Right atrium auricular region (tissue), 2 donors: Measurements from ENCODE around the gene HSFX3. TPM values are rescaled to one million over a fixed set of nuclear protein-coding genes. Genes with fewer than 3 reads are reported as not detected.
"Not testable (repeated sequence)": the region's sequence is repeated elsewhere in the genome, so short reads cannot be mapped to it uniquely, and the experiment has no call there.

Experiments used
- DNase-seq: peaks from one replicate; pipeline ENCODE4 v3.0.0-alpha.2; 2019; ENCODE audit warnings: low spot score
- H3K27ac ChIP-seq, 2 donors: fragments of 200-600 bp; sonication (generic); 1 replicate in 1 of 2; 2 replicates in 1 of 2; pipeline ENCODE4 v1.5.1; 2016 to 2019
- H3K27me3 ChIP-seq, 2 donors: fragments of 200-600 bp; sonication (generic); one replicate each; pipeline versions ENCODE4 v1.5.1 to v1.6.0; 2017 to 2019
- H3K36me3 ChIP-seq: fragments of 200-600 bp; sonication (generic); one replicate; pipeline ENCODE4 v1.5.1; 2016
- H3K4me1 ChIP-seq, 2 donors: fragments of 200-600 bp; sonication (generic); one replicate each; pipeline versions ENCODE4 v1.5.1 to v1.6.0; 2017 to 2019
- H3K4me3 ChIP-seq, 2 donors: fragments of 200-600 bp; sonication (generic); 1 replicate in 1 of 2; 2 replicates in 1 of 2; pipeline ENCODE4 v1.5.1; 2017 to 2019; ENCODE audit warnings: mild to moderate bottlenecking in 1 of 2, moderate library complexity in 1 of 2
- H3K9me3 ChIP-seq, 2 donors: fragments of 200-600 bp; sonication (generic); one replicate each; pipeline ENCODE4 v1.5.1; 2019
- CTCF ChIP-seq, 2 donors: fragments of 200-600 bp; sonication (generic); IDR thresholded peaks; one replicate each; pipeline ENCODE4 v1.5.1; 2019; ENCODE audit warnings: antibody characterized with exemption in 2 of 2
- total RNA-seq, 2 donors: library from RNA; depleted of rRNA; stranded (reverse); fragments of >200 nt; gene quantifications; one replicate each; pipeline ENCODE4 v1.1.0, GENCODE V29; 2016

HSFX3 gene
- total RNA-seq, 2 donors from 2014 or later, result not detected

- no peaks in the 10 kb centered on the region for H3K36me3 ChIP-seq
- DNase-seq, result no peak
- H3K27me3 ChIP-seq, result no peaks in the 10 kb centered on the region
- no peaks in the 10 kb centered on the region for H3K4me1 ChIP-seq
- H3K9me3 ChIP-seq, result no peaks in the 10 kb centered on the region
- TF ChIP-seq CTCF (IDR thresholded peaks at IDR 0.05), result peak; percentile 33 to 62
- no peak overlapping the region for H3K27ac ChIP-seq
- H3K4me3 ChIP-seq, result no peak overlapping the region
Observed at GRCh38 chrX:149527705-149528104, 22.0 kb downstream of the HSFX3 start.

- H3K36me3 ChIP-seq, H3K27me3 ChIP-seq, H3K4me3 ChIP-seq, H3K4me1 ChIP-seq, H3K9me3 ChIP-seq, DNase-seq: not testable (repeated sequence)
- peak overlapping the region; percentile 63 to 69 for H3K27ac ChIP-seq
Observed at GRCh38 chrX:149526318-149527033, 23.2 kb downstream of the HSFX3 start.

GRCh38 chrX:149525903-149526302 is 23.8 kb downstream of the HSFX3 start:
- H3K36me3 ChIP-seq, H3K9me3 ChIP-seq, H3K4me1 ChIP-seq, H3K4me3 ChIP-seq, H3K27me3 ChIP-seq, DNase-seq: not testable (repeated sequence)
- peak overlapping the region; percentile 63 to 69 for H3K27ac ChIP-seq

GRCh38 chrX:149525389-149525788 is 24.3 kb downstream of the HSFX3 start:
- H3K4me1 ChIP-seq, H3K9me3 ChIP-seq, H3K36me3 ChIP-seq, H3K27me3 ChIP-seq, H3K4me3 ChIP-seq, H3K27ac ChIP-seq: not testable (repeated sequence)
- peak; percentile 69 for DNase-seq

- no peak for DNase-seq
- Histone ChIP-seq H3K9me3 (no peaks in the 10 kb centered on the region), H3K36me3 (no peaks in the 10 kb centered on the region), H3K27me3 (no peaks in the 10 kb centered on the region), H3K27ac (peak overlapping the region in 1 of 2 donors; percentile 6), H3K4me1 (no peaks in the 10 kb centered on the region), H3K4me3 (no peak overlapping the region)
- TF ChIP-seq CTCF (IDR thresholded peaks at IDR 0.05), result no peak
Observed at GRCh38 chrX:149522916-149523315, 26.8 kb downstream of the HSFX3 start.

- no peak overlapping the region for H3K27ac ChIP-seq
- no peaks in the 10 kb centered on the region for H3K9me3 ChIP-seq
- no peak for TF ChIP-seq CTCF (IDR thresholded peaks at IDR 0.05)
- no peak overlapping the region for H3K4me3 ChIP-seq
- H3K4me1 ChIP-seq, result no peaks in the 10 kb centered on the region
- H3K36me3 ChIP-seq, result no peaks in the 10 kb centered on the region
- H3K27me3 ChIP-seq, result no peaks in the 10 kb centered on the region
- no peak for DNase-seq
Observed at GRCh38 chrX:149521438-149521837, 28.3 kb downstream of the HSFX3 start.

GRCh38 chrX:149520636-149521277 is 29.0 kb downstream of the HSFX3 start:
- H3K36me3 ChIP-seq, DNase-seq, H3K27me3 ChIP-seq, H3K27ac ChIP-seq, H3K4me1 ChIP-seq, H3K4me3 ChIP-seq, H3K9me3 ChIP-seq: not testable (repeated sequence)

- no peaks in the 10 kb centered on the region for H3K36me3 ChIP-seq
- no peak for TF ChIP-seq CTCF (IDR thresholded peaks at IDR 0.05)
- DNase-seq, result no peak
- no peak overlapping the region for H3K4me3 ChIP-seq
- H3K27me3 ChIP-seq, result no peaks in the 10 kb centered on the region
- no peak overlapping the region for H3K27ac ChIP-seq
- H3K9me3 ChIP-seq, result no peaks in the 10 kb centered on the region
- H3K4me1 ChIP-seq, result no peaks in the 10 kb centered on the region
Observed at GRCh38 chrX:149518236-149518635, 31.5 kb downstream of the HSFX3 start.
